GM21723 (cell line): ENCODE data around the gene NBPF1.
"Not testable (repeated sequence)": the region's sequence is repeated elsewhere in the genome, so short reads cannot be mapped to it uniquely, and the experiment has no call there.

Experiments used
- ATAC-seq: cut with Tn5 transposase; IDR thresholded peaks from one replicate; pipeline ENCODE4 v1.9.1; 2021; ENCODE audit warnings: mild to moderate bottlenecking, moderate library complexity; ENCODE audit not compliant: unreplicated experiment

NBPF1 gene

GRCh38 chr1:16613185-16614147, at the start of gene NBPF1:
Gene NBPF1 (minus strand): TSS chr1:16613564.
- ATAC-seq = peak; percentile 91

- ATAC-seq = not testable (repeated sequence)
These were observed 44.9 kb upstream of the NBPF1 start for GRCh38 chr1:16658234-16658633.

DNA sequence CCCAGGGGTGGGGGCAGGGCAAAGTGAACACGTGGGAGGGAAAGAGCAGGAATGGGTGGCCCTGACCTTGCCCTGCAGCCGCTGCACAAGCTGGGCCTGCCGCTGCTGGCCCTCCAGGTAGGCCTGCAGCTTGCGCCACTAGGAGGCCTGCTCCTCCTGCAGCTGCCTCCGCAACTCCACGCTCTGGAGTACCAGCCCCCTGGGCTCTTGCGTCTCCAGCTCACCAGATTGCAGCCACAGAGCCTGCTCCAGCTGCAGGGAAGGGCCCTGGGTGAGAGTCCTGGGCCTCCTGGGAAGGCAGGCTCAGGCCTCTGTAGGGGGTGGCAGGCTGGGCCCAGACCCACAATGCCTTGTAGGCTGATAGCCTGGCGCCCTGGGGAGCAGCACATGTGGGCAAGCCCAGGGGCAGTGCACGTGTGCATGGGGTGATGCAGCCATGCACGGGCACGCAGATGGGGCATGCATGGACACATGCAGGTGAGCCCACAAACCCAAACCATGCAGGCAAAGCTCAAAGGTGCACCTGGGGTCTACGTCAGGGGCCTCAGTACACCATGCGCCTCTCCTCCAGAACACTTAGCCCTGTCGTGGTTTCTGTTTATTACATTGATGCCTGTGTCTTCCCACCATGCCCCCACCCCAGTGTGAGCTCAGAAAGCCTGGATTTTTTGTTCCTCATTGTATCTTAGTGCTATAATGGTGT, 43.8 kb upstream of the NBPF1 start:
- not testable (repeated sequence) for ATAC-seq

DNA sequence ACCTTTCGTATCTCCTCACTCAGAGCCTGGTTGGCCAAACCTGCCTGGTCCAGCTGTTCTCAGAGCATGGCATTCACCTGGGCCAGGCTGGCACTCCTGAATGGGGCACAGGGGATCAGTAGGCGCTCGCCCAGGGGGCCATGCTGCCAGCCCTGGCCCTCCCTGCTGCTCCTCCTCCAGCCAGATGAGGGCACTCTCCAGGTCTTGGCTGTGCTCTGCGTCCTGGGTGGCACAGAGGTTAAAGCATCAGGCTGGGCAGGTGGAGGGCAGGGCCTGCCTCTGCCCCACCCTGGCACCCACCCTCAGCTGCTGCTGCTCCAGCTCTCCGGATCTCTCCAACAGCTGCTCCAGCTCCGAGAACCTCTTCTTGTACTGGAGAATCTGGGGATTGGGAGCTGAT, 43.2 kb upstream of the NBPF1 start:
- not testable (repeated sequence) for ATAC-seq

GRCh38 chr1:16651560-16651959, 38.2 kb upstream of the NBPF1 start:
- ATAC-seq = not testable (repeated sequence)

DNA sequence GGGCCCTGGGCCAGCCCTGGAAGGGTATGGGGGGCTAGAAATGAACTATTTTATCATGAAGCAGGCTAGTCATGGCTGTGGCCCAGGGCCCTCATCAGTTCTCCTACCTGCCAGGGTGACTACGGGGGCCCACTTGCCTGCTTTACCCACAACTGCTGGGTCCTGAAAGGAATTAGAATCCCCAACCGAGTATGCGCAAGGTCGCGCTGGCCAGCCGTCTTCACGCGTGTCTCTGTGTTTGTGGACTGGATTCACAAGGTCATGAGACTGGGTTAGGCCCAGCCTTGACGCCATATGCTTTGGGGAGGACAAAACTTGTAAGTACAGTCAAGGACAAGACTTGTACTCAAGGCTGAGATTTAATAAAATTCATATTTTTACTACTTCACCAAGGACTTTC, 36.6 kb upstream of the NBPF1 start:
- not testable (repeated sequence) for ATAC-seq

DNA sequence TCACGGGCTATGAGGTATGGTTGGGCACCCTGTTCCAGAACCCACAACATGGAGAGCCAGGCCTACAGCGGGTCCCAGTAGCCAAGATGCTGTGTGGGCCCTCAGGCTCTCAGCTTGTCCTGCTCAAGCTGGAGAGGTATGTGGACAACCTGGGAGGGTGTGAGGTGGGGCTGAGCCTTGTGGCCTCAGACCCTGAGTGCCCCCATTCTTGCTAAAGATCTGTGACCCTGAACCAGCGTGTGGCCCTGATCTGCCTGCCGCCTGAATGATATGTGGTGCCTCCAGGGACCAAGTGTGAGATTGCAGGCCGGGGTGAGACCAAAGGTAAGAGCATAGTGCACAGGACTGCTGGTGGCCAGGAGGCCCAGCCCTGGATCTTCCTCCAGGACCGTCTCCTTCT, 36.0 kb upstream of the NBPF1 start:
- not testable (repeated sequence) for ATAC-seq

- not testable (repeated sequence) for ATAC-seq
These were observed 35.4 kb upstream of the NBPF1 start for GRCh38 chr1:16648756-16649155.

DNA sequence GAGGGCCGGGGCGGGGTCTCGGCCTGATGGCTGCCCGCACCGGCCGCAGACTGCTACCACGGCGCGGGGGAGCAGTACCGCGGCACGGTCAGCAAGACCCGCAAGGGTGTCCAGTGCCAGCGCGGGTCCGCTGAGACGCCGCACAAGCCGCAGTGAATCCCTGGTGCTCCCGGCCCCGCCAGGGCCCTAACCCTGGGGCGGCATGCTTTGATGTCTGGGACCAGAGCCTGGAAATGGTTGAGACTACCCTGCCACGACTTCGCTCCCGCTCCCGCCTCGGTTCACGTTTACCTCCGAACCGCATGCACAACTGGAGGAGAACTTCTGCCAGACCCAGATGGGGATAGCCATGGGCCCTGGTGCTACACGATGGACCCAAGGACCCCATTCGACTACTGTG, 34.9 kb upstream of the NBPF1 start:
- ATAC-seq = not testable (repeated sequence)

- ATAC-seq = not testable (repeated sequence)
These were observed 34.1 kb upstream of the NBPF1 start for GRCh38 chr1:16647179-16648176.

DNA sequence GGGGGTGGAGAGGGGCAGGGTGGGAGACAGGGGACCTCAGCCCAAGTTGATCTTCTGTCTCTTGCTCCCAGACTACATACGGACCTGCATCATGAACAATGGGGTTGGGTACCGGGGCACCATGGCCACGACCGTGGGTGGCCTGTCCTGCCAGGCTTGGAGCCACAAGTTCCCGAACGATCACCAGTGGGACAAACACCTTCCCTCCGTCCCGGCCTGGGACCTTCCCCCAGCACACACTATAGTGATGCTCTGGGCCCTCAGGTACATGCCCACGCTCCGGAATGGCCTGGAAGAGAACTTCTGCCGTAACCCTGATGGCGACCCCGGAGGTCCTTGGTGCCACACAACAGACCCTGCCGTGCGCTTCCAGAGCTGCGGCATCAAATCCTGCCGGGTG, 33.4 kb upstream of the NBPF1 start:
- ATAC-seq = not testable (repeated sequence)

- ATAC-seq = not testable (repeated sequence)
These were observed 32.8 kb upstream of the NBPF1 start for GRCh38 chr1:16646061-16646664.

- ATAC-seq = peak; percentile 10
These were observed 32.1 kb upstream of the NBPF1 start for GRCh38 chr1:16645271-16646060.

GRCh38 chr1:16644482-16645270, 31.3 kb upstream of the NBPF1 start:
- ATAC-seq = peak; percentile 77

DNA sequence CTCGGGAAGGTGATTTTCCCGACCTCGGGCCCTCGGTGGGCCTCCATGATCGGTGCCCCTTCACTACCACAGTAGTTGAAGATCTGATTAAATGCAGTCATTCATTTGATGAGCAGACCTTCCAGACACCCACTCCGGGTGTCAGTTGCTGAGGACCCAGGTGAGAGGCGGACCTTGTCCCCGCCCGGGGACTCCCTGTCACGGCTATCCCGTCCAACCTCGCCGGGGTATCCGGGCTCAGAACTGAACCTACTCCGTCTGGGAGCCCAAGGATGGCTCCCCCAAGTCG, 30.8 kb upstream of the NBPF1 start:
- ATAC-seq = peak; percentile 31

GRCh38 chr1:16643476-16644192, 30.3 kb upstream of the NBPF1 start:
- peak; percentile 10 for ATAC-seq

GRCh38 chr1:16643001-16643411, 29.6 kb upstream of the NBPF1 start:
- not testable (repeated sequence) for ATAC-seq
